Measurements from ENCODE around the gene SLC17A2.

SLC17A2 gene

DNA sequence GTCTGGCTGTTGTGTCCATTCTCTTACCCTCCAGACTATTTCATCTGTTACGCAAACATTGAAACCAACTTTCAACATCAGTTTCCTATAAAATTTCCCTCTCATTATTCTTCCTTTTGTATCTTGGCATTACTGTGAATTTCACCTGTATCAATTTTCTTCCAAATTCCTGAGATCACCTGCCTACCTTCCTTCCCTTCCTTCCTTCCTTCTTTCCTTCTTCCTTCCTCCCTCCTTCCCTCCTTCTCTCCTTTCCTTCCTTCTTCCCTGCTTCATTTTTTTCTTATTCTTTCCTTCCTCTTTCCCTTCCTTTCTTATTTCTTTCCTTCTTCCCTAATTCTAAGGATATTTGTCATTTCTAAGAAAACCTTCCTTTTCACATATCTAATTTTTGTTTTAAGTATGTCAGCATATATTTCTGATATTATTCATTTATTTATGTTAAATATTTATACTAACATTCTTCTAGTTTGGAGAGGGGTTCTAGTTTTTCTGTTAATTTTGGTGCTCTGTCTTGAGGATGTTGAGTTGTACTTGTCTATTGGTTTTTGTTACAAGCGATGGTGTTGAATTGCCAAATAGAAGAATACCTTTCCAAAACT, 51.7 kb downstream of the SLC17A2 start:
- no peak for DNase-seq (ENCODE audit: extremely low read depth, insufficient read length)
- Histone ChIP-seq H3K27me3 (replicated peaks; ENCODE audit: control insufficient read depth, insufficient read depth, low read length) (no peaks in the 10 kb centered on the region; the same call in 1 of the 2 replicates), H3K4me3 (replicated peaks; ENCODE audit: low read depth, low read length) (no peak overlapping the region), H3K36me3 (ENCODE audit: control insufficient read depth, insufficient read depth, low read length) (no peaks in the 10 kb centered on the region)
- TF ChIP-seq, protein P1, sequence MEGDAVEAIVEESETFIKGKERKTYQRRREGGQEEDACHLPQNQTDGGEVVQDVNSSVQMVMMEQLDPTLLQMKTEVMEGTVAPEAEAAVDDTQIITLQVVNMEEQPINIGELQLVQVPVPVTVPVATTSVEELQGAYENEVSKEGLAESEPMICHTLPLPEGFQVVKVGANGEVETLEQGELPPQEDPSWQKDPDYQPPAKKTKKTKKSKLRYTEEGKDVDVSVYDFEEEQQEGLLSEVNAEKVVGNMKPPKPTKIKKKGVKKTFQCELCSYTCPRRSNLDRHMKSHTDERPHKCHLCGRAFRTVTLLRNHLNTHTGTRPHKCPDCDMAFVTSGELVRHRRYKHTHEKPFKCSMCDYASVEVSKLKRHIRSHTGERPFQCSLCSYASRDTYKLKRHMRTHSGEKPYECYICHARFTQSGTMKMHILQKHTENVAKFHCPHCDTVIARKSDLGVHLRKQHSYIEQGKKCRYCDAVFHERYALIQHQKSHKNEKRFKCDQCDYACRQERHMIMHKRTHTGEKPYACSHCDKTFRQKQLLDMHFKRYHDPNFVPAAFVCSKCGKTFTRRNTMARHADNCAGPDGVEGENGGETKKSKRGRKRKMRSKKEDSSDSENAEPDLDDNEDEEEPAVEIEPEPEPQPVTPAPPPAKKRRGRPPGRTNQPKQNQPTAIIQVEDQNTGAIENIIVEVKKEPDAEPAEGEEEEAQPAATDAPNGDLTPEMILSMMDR (IDR thresholded peaks at IDR 0.05; ENCODE audit: insufficient read depth, low read length, poor library complexity, severe bottlenecking) = no peak

DNA sequence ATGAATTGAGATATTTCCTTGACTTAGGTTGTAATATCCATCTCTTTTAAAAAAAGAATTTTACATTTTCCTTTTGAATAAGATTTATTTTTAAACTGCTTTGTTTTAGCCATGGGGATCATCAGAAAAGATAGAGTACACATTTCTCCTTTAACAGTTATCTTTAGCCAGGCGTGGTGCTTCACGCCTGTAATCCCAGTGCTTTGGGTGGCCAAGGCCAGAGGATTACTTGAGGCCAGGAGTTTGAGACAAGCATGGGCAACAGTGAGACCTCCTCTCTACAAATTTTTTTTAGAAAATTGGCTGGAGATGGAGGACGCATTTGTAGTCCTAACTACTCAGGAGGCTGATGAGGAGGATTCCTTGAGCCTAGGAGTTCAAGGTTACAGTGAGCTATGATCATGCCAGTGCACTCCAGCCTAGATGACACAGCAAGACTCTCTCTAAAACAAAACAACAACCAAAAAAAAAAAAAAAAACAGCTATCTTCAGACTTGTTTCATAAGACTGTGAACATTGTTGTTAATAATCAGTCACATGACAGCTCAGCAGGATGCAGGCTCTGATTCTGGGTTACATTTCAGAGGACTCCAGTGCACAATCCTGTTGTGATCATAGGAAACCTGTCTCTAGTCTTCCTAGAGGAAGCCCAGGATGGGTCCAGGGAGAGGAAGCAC, 54.4 kb downstream of the SLC17A2 start:
- Histone ChIP-seq H3K36me3 (ENCODE audit: control insufficient read depth, insufficient read depth, low read length) (no peaks in the 10 kb centered on the region), H3K4me3 (replicated peaks; ENCODE audit: low read depth, low read length) (no peak overlapping the region), H3K27me3 (replicated peaks; ENCODE audit: control insufficient read depth, insufficient read depth, low read length) (no peaks in the 10 kb centered on the region; the same call in 1 of the 2 replicates)
- no peak for DNase-seq (ENCODE audit: extremely low read depth, insufficient read length)
- TF ChIP-seq, protein P1 (IDR thresholded peaks at IDR 0.05; ENCODE audit: insufficient read depth, low read length, poor library complexity, severe bottlenecking) = no peak

DNA sequence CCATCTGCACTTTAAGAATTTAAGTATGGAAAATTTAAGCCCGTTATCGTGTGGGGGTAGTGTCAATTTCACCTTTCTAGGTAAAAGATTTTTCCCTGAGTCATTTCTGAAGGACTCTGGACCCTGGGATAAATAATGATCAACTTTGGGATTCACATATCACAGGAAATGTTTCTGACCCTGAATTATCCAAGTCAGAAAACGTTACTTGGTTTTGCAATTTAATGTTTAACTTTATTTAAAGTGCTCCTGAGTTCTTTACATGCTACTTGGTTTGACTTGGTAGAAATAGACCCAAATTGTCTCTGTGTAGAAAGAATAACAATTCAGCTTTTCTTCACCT, 55.0 kb downstream of the SLC17A2 start:
- DNase-seq (ENCODE audit: extremely low read depth, insufficient read length) = no peak
- TF ChIP-seq, protein P1 (IDR thresholded peaks at IDR 0.05; ENCODE audit: insufficient read depth, low read length, poor library complexity, severe bottlenecking) = no peak
- H3K27me3 ChIP-seq (replicated peaks; ENCODE audit: control insufficient read depth, insufficient read depth, low read length) = no peaks in the 10 kb centered on the region; the same call in 1 of the 2 replicates

DNA sequence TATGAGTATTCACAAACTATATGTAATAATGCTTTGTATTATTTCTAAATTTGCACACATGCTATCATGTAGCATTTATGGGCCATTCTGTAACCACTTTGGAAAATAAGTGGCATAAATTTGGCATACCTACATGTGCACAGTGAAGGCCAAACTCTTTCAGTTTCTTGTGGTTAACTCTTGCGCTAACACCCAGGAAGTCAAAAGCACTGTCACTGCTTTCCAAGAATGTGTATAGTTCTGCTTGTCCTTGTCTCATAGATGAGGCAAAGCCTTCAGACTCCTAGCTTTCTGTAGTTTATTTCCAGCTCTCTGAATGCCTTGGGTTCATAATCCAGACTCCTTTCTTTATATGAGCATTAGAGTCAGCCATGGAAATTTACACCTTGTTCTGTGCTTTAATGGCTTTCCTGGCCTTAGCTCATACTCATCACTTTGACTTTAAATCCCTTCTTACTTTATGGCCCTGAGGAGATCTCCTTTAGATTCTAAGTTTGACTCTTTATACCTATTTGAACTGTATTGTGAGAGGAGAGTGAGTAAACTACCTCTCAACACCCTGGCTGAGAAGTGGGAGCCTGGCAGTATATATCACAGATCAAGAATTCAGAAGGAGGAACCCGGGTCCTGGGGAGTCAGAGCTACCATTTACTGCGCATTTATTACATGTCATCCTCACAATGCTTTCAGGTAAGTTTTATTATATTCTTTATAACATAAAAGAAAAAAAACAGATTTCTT, 55.5 kb downstream of the SLC17A2 start:
- no peak overlapping the region for H3K4me3 ChIP-seq (replicated peaks; ENCODE audit: low read depth, low read length)
- no peak for DNase-seq (ENCODE audit: extremely low read depth, insufficient read length)
- TF ChIP-seq, protein P1 (IDR thresholded peaks at IDR 0.05; ENCODE audit: insufficient read depth, low read length, poor library complexity, severe bottlenecking) = no peak
- no peaks in the 10 kb centered on the region; the same call in 1 of the 2 replicates for H3K27me3 ChIP-seq (replicated peaks; ENCODE audit: control insufficient read depth, insufficient read depth, low read length)
- no peaks in the 10 kb centered on the region for H3K36me3 ChIP-seq (ENCODE audit: control insufficient read depth, insufficient read depth, low read length)

More for the DNA sequence above, 55.0 kb downstream of the SLC17A2 start:
- no peak overlapping the region for H3K4me3 ChIP-seq (replicated peaks; ENCODE audit: low read depth, low read length)
- no peaks in the 10 kb centered on the region for H3K36me3 ChIP-seq (ENCODE audit: control insufficient read depth, insufficient read depth, low read length)

DNA sequence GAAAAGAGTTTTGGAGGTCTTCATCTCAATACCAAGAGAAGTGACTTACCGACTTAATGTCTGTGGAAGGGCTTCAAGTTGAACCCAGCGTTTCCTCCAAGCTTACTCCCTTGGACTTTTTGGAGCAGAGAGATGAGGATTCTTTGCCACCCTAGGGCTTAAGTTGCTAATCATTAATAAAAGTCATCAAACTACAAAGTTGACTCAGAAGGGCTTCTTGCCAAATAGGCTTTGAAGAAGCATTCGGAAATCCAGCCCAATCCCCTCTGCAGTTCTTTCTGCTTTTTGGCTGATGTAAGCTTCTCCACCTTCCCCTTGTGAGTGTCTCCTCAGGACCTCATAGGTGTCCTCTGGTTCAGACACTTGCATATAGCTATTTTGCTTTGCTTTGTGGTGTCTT, 56.4 kb downstream of the SLC17A2 start, which contains the start of gene SLC17A3:
Gene SLC17A3 (minus strand): TSS at position 126 of the 400 bp plus-strand sequence. CDS start 5,856 bp downstream, outside the sequence.
- Histone ChIP-seq H3K27me3 (replicated peaks; ENCODE audit: control insufficient read depth, insufficient read depth, low read length) (no peaks in the 10 kb centered on the region; the same call in 1 of the 2 replicates), H3K4me3 (replicated peaks; ENCODE audit: low read depth, low read length) (no peak within 1 kb of the TSS), H3K36me3 (ENCODE audit: control insufficient read depth, insufficient read depth, low read length) (no peaks in the 10 kb centered on the region)
- TF ChIP-seq, protein P1 (IDR thresholded peaks at IDR 0.05; ENCODE audit: insufficient read depth, low read length, poor library complexity, severe bottlenecking) = no peak
- no peak for DNase-seq (ENCODE audit: extremely low read depth, insufficient read length)

Data from GM06990 (cell line).